GM21529 (cell line): ENCODE data around the gene TTC34.
"Not testable (repeated sequence)": the region's sequence is repeated elsewhere in the genome, so short reads cannot be mapped to it uniquely, and the experiment has no call there.

ENCODE experiments used
- ATAC-seq: cut with Tn5 transposase; IDR thresholded peaks from one replicate; pipeline ENCODE4 v1.9.1; 2021; ENCODE audit not compliant: unreplicated experiment

The TTC34 gene

GRCh38 chr1:2781627-2782026 lies 19.9 kb downstream of the TTC34 start:
- no peak for ATAC-seq

DNA sequence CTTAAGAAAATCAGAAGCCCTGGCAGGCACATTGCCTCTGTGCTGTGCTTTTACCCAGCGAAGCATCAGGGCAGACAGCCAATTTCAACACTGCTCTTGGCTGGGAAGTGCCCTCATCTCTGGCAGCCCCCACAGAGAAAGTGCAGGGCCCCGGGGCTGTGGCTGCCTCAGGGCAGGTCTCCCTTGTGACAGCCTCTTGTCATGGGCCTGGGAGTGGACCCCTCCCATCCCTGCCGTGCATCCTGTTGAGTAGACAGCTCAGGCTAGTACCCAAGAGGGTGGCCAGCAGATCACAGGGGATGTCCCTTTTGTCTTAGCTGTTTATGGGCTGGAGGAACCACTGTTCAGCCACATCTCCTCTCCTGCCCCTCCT lies 23.3 kb downstream of the TTC34 start:
- ATAC-seq, result no peak

DNA sequence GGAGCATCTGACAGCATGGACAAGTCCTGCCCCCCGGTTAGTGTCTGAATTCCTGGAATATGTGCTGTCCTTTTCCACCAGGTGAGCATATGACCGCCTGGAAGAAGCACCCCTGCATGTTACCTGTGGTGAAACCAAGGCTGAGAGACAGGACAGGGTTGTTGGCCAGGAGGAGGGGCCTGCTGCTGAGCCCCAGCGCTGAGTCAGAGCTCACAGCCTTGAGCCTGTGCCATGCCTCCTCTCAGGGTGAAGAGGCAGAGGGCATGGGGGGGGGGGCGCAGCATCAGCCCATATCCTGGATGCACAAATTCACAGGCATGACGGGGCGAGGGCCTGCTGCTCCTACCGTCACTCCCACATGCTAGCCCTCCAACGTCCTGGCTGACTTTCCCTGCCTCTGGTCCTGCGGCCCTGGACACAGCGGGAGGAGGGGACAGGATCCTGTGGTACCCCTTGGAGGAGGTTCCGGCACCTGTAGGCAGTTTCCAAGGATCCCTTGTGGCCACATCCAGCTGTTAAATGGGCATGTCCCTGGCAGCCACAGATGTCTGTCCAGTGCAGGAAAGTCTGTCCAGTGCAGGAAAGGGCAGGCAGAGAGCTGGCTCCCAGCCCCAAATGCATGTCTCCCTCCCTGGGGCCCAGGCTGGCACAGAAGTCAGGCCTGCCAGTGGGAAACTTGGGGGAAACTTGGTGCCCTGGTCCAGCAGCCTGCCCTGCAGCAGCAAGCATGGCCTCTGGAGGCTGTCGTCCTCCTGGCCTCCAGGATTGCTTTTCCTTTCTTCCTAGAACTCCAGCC lies 23.9 kb downstream of the TTC34 start:
- no peak for ATAC-seq

DNA sequence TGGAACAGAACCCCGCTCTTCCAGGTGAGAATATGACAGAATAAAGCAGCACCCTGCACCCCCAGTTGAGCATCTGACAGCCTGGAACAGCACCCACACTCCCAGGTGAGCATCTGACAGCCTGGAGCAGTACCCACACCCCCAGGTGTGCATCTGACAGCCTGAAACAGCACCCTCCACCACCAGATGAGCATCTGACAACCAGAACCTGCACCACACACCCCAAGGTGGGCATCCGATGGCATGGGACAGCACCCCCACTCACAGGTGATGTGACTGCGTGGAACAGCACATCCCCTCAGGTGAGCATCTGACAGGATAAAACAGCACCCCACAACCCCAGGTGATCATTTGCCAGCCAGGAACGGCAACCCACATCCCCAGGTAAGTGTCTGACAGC lies 26.2 kb downstream of the TTC34 start:
- not testable (repeated sequence) for ATAC-seq

DNA sequence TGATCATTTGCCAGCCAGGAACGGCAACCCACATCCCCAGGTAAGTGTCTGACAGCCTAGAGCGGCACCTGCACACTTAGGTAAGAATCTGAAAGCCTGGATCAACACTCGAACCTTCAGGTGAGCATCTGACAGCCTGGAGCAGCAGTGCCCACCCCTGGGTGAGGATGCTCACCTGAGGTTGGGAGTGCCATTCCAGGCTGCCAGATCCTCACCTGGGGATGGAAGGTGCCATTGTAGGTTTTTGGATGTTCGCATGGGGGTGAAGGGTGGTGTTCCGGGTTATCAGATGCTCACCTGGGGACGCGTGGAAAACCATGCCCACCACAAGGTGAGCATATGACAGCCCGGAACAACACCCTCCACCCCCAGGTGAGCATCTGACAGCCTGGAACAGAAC lies 33.4 kb downstream of the TTC34 start:
- ATAC-seq, result not testable (repeated sequence)

DNA sequence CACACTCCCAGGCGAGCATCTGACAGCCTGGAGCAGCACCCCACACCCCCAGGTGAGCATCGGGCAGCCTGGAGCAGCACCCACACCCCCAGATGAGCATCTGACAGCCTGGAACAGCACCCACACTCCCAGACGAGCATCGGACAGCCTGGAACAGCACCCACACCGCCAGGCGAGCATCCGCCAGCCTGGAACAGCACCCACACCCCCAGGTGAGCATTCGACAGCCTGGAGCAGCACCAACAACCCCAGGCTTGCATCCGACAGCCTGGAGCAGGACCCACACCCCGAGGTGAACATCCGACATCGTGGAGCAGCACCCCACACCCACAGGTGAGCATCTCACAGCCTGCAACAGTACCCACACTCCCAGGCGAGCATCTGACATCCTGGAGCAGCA lies 42.1 kb downstream of the TTC34 start:
- not testable (repeated sequence) for ATAC-seq

DNA sequence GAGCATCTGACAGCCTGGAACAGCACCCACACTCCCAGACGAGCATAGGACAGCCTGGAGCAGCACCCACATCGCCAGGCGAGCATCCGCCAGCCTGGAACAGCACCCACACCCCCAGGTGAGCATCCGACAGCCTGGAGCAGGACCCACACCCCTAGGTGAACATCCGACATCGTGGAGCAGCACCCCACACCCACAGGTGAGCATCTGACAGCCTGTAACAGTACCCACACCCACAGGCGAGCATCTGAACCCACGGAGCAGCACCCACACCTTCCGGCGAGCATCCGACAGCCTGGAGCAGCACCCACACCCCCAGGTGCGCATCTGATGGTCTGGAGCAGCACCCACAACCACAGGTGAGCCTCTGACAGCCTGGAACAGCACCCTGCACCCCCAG lies 44.0 kb downstream of the TTC34 start:
- not testable (repeated sequence) for ATAC-seq

DNA sequence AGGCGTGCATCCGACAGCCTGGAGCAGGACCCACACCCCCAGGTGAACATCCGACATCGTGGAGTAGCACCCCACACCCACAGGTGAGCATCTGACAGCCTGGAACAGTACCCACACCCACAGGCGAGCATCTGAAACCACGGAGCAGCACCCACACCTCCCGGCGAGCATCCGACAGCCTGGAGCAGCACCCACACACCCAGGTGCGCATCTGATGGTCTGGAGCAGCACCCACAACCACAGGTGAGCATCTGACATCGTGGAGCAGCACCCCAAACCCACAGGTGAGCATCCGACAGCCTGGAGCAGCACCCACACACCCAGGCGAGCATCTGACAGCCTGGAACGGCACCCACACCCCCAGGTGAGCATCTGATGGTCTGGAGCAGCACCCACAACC lies 46.1 kb downstream of the TTC34 start:
- ATAC-seq, result not testable (repeated sequence)

GRCh38 chr1:2754597-2754996 lies 46.9 kb downstream of the TTC34 start:
- not testable (repeated sequence) for ATAC-seq

- not testable (repeated sequence) for ATAC-seq
These were observed 49.0 kb downstream of the TTC34 start for GRCh38 chr1:2752503-2752902.

- ATAC-seq, result not testable (repeated sequence)
These were observed 49.6 kb downstream of the TTC34 start for GRCh38 chr1:2751866-2752265.

DNA sequence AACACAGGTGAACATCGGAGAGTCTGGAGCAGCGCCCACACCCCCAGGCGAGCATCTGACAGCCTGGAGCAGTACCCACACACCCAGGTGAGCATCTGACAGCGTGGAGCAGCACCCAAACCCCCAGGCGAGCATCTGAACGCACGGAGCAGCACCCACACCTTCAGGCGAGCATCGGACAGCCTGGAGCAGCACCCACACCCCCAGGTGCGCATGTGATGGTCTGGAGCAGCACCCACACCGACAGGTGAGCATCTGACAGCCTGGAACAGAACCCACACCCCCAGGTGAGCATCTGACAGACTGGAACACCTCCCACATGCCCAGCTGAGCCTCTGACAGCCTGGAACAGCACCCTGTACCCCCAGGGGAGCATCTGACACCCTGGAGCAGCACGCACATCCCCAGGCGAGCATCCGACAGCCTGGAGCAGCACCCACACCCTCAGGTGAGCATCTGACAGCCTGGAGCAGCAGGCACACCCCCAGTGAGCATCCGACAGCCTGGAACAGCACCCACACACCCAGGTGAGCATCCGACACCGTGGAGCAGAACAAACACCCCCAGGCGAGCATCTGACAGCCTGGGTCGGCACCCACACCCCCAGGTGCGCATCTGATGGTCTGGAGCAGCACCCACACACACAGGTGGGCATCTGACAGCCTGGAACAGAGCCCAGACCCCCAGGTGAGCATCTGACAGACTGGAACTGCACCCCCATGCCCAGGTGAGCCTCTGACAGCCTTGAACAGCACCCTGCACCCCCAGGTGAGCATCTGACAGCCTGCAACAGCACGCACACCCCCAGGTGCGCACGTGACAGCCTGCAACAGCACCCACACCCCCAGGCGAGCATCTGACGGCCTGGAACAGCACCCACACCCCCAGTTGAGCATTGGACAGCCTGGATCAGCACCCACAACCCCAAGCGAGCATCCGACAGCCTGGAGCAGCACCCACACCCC lies 50.4 kb downstream of the TTC34 start:
- ATAC-seq, result not testable (repeated sequence)

DNA sequence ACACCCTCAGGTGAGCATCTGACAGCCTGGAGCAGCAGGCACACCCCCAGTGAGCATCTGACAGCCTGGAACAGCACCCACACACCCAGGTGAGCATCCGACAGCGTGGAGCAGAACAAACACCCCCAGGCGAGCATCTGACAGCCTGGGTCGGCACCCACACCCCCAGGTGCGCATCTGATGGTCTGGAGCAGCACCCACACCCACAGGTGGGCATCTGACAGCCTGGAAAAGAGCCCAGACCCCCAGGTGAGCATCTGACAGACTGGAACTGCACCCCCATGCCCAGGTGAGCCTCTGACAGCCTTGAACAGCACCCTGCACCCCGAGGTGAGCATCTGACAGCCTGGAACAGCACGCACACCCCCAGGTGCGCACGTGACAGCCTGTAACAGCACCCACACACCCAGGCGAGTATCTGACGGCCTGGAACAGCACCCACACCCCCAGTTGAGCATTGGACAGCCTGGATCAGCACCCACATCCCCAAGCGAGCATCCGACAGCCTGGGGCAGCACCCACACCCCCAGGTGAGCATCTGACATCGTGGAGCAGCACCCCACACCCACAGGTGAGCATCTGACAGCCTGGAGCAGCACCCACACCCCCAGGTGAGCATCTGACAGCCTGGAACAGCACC lies 51.3 kb downstream of the TTC34 start:
- not testable (repeated sequence) for ATAC-seq

GRCh38 chr1:2748626-2749025 lies 52.9 kb downstream of the TTC34 start:
- ATAC-seq, result not testable (repeated sequence)

DNA sequence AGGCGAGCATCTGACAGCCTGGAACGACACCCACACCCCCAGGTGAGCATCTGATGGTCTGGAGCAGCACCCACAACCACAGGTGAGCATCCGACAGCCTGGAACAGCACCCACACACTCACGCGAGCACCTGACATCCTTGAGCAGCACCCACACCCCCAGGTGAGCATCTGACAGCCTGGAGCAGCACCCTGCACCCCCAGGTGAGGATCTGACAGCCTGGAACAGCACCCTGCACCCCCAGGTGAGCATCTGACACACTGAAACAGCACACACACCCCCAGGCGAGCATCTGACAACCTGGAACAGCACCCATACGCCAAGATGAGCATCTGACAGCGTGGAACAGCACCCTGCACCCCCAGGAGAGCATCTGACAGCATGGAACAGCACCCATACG lies 106.7 kb downstream of the TTC34 start:
- not testable (repeated sequence) for ATAC-seq

- ATAC-seq, result not testable (repeated sequence)
These were observed 111.3 kb downstream of the TTC34 start for GRCh38 chr1:2690180-2690579.

DNA sequence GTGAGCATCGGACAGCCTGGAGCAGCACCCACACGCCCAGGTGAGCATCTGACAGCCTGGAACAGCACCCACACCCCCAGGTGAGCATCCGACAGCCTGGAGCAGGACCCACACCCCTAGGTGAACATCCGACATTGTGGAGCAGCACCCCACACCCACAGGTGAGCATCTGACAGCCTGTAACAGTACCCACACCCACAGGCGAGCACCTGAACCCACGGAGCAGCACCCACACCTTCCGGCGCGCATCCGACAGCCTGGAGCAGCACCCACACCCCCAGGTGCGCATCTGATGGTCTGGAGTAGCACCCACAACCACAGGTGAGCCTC lies 113.2 kb downstream of the TTC34 start:
- not testable (repeated sequence) for ATAC-seq

DNA sequence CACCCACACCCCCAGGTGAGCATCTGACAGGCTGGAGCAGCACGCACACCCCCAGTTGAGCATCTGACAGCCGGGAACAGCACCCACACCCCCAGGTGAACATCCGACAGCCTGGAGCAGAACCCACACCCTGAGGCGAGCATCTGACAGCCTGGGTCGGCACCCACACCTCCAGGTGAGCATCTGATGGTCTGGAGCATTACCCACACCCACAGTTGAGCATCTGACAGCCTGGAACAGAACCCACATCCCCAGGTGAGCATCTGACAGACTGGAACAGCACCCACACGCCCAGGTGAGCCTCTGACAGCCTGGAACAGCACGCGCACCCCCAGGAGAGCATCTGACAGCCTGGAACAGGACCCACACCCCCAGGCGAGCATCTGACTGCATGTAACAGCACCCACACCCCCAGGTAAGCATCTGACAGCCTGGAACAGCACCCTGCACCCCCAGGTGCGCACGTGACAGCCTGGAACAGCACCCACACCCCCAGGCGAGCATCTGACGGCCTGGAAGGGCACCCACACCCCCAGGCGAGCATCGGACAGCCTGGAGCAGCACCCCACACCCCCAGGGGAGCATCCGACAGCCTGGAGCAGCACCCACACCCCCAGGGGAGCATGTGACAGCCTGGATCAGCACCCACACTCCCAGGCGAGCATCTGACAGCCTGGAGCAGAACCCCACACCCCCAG lies 113.7 kb downstream of the TTC34 start:
- ATAC-seq, result not testable (repeated sequence)

GRCh38 chr1:2687174-2687591 lies 114.3 kb downstream of the TTC34 start:
- not testable (repeated sequence) for ATAC-seq

DNA sequence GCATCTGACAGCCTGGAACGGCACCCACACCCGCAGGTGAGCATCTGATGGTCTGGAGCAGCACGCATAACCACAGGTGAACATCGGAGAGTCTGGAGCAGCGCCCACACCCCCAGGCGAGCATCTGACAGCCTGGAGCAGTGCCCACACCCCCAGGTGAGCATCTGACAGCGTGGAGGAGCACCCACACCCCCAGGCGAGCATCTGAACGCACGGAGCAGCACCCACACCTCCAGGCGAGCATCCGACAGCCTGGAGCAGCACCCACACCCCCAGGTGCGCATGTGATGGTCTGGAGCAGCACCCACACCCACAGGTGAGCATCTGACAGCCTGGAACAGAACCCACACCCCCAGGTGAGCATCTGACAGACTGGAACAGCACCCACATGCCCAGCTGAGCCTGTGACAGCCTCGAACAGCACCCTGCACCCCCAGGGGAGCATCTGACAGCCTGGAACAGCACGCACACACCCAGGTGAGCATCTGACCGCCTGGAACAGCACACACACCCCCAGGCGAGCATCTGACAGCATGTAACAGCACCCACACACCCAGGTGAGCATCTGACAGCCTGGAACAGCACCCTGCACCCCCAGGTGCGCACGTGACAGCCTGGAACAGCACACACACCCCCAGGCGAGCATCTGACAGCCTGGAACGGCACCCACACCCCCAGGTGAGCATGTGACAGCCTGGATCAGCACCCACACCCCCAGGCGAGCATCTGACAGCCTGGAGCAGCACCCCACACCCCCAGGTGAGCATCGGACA lies 115.2 kb downstream of the TTC34 start:
- ATAC-seq, result not testable (repeated sequence)
